Endodermal cell (in vitro differentiated cells): Measurements from ENCODE around the gene FBXL17. TPM values are rescaled to one million over a fixed set of nuclear protein-coding genes. Genes with fewer than 3 reads are reported as not detected.

Experiments
- DNase-seq: peaks from one replicate; pipeline ENCODE4 v3.0.0-alpha.2; 2017
- H3K27ac ChIP-seq: 2 replicates; pipeline ENCODE4 v1.5.1; 2013; ENCODE audit warnings: mild to moderate bottlenecking, low read depth, low read length, moderate library complexity
- H3K27me3 ChIP-seq: 2 replicates; pipeline ENCODE4 v1.6.1; 2013; ENCODE audit warnings: mild to moderate bottlenecking, low read length, moderate library complexity; ENCODE audit not compliant: insufficient read depth, control insufficient read depth, poor library complexity, severe bottlenecking
- H3K36me3 ChIP-seq: 2 replicates; pipeline ENCODE4 v1.7.0; 2013; ENCODE audit warnings: mild to moderate bottlenecking, low read length, moderate library complexity; ENCODE audit not compliant: control insufficient read depth, insufficient read depth
- H3K4me1 ChIP-seq: one replicate; pipeline ENCODE4 v1.7.0; 2013; ENCODE audit warnings: low read length; ENCODE audit not compliant: control insufficient read depth, insufficient read depth
- H3K4me3 ChIP-seq: 2 replicates; pipeline ENCODE4 v1.5.1; 2013; ENCODE audit warnings: mild to moderate bottlenecking, low read length, moderate library complexity
- H3K9ac ChIP-seq: 2 replicates; pipeline ENCODE4 v1.6.1; 2013; ENCODE audit warnings: mild to moderate bottlenecking, low read length, moderate library complexity; ENCODE audit not compliant: poor library complexity, severe bottlenecking; ENCODE audit errors: extremely low read depth
- H3K9me3 ChIP-seq: 2 replicates; pipeline ENCODE4 v1.6.1; 2013; ENCODE audit warnings: mild to moderate bottlenecking, low read length, moderate library complexity; ENCODE audit not compliant: control insufficient read depth
- H3K27ac Mint-ChIP-seq: 2 replicates; pipeline ENCODE4 v1.8.0; 2020; ENCODE audit warnings: mixed read lengths
- H3K27me3 Mint-ChIP-seq: 2 replicates; pipeline ENCODE4 v1.8.0; 2021; ENCODE audit warnings: mild to moderate bottlenecking, mixed read lengths; ENCODE audit not compliant: insufficient read depth
- H3K36me3 Mint-ChIP-seq: 2 replicates; pipeline ENCODE4 v1.8.0; 2020; ENCODE audit warnings: low read depth, mixed read lengths
- H3K4me1 Mint-ChIP-seq: 2 replicates; pipeline ENCODE4 v1.8.0; 2020; ENCODE audit warnings: mixed read lengths
- H3K4me3 Mint-ChIP-seq: 2 replicates; pipeline ENCODE4 v1.8.0; 2020; ENCODE audit warnings: mild to moderate bottlenecking, moderate library complexity, mixed read lengths
- H3K9me3 Mint-ChIP-seq: 2 replicates; pipeline ENCODE4 v1.8.0; 2020; ENCODE audit warnings: mild to moderate bottlenecking, mixed read lengths
- CTCF ChIP-seq: fragments of 200-600 bp; sonication (generic); conservative IDR thresholded peaks from 2 replicates; pipeline ENCODE4 v1.5.0; 2021; ENCODE audit warnings: antibody characterized with exemption, mild to moderate bottlenecking
- WGBS, 2 experiments: methylation state at CpG; one replicate each; pipeline versions ENCODE4 v1.1.5 to v1.1.7; 2013; ENCODE audit warnings: missing lambda C conversion rate in 2 of 2, mixed read lengths in 1 of 2; ENCODE audit not compliant: insufficient coverage in 1 of 2, insufficient read length in 1 of 2; 5-methylcytosine and 5-hydroxymethylcytosine counted together
- total RNA-seq, 2 donors: library from RNA; stranded (reverse); fragmentation: NEBNext Ultra II Directional in 1 of 2; extraction: Animal tissue kit (Norgen Biotek cat#: 25700) in 1 of 2; gene quantifications; 2 replicates in 1 of 2; 3 replicates in 1 of 2; pipeline ENCODE4 v1.2.1, GENCODE V29; 2021

The FBXL17 gene
- total RNA-seq, 2 donors from 2014 or later = 7.4 to 8.6 TPM

DNA sequence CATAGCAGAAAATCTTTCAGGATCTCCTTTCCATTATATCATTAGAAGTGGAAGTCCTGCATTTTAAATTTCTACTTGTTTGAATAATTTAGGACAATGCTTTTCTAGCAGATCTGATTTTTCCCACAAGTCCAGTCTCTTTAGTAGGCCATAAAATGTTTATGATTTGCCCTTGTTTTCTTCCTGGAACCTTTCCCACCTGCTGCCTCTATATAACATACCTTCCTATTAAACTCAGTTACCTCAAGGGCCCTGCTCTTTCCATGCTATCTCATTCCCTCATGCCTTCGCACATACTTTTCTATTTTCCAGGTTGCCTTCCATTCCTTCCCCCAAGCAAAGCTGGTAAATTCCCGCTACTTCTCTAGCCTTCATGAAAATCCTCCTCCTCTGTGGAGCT is 524.1 kb downstream of the FBXL17 start:
- WGBS, 2 experiments = 98 to 100% methylated on average over 2 of the region's 2 CpGs
- Histone ChIP-seq H3K27ac (no peak overlapping the region), H3K27me3 (no peaks in the 10 kb centered on the region), H3K4me1 (peaks cover 4% of the 10 kb centered on the region), H3K36me3 (no peaks in the 10 kb centered on the region), H3K9me3 (no peaks in the 10 kb centered on the region), H3K4me3 (no peak overlapping the region), H3K9ac (no peak overlapping the region)
- TF ChIP-seq CTCF = no peak
- Mint-ChIP-seq H3K9me3 (no peaks in the 10 kb centered on the region), H3K36me3 (no peaks in the 10 kb centered on the region), H3K4me3 (no peak overlapping the region), H3K4me1 (peaks cover 14% of the 10 kb centered on the region), H3K27me3 (no peaks in the 10 kb centered on the region), H3K27ac (no peak overlapping the region)
- no peak for DNase-seq

- Mint-ChIP-seq H3K4me3 (no peak overlapping the region), H3K4me1 (peaks cover 14% of the 10 kb centered on the region), H3K27ac (no peak overlapping the region), H3K9me3 (no peaks in the 10 kb centered on the region), H3K36me3 (no peaks in the 10 kb centered on the region), H3K27me3 (no peaks in the 10 kb centered on the region)
- H3K4me1 ChIP-seq = peaks cover 4% of the 10 kb centered on the region
- H3K9me3 ChIP-seq = no peaks in the 10 kb centered on the region
- H3K27ac ChIP-seq = no peak overlapping the region
- WGBS, 2 experiments = 96% methylated on average over 2 of the region's 2 CpGs
- H3K9ac ChIP-seq = no peak overlapping the region
- no peak for TF ChIP-seq CTCF
- no peaks in the 10 kb centered on the region for H3K27me3 ChIP-seq
- no peaks in the 10 kb centered on the region for H3K36me3 ChIP-seq
- no peak for DNase-seq
- no peak overlapping the region for H3K4me3 ChIP-seq
Measured at GRCh38 chr5:107855171-107855570, 526.7 kb downstream of the FBXL17 start.

DNA sequence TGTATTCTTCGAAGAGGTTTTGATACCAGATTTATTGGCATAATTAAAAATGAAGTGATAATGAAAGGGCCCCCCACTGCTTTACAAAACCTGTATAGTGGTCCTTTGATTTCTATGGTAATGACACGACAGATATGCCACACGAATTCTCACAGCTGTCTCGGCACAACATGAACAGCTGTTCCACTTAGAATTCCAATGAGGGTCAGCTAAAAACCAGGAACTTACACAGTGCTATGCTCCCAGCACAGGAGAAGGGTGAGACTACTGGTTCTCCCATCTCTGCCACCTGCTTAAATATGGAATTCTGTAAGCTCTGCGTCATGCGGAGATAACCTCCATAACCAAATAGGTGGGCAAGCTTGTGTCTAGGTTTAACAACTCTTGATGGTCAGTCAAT is 528.2 kb downstream of the FBXL17 start:
- WGBS, 2 experiments = 95% methylated on average over 6 of the region's 6 CpGs; no CpG with 5 or more reads in 1 of the 2 experiments
- H3K9me3 Mint-ChIP-seq = no peaks in the 10 kb centered on the region

More for the DNA sequence above, 528.2 kb downstream of the FBXL17 start:
- H3K27ac Mint-ChIP-seq = no peak overlapping the region
- H3K9me3 ChIP-seq = no peaks in the 10 kb centered on the region
- no peaks in the 10 kb centered on the region for H3K4me1 ChIP-seq
- no peaks in the 10 kb centered on the region for H3K36me3 Mint-ChIP-seq
- no peak overlapping the region for H3K27ac ChIP-seq
- DNase-seq = no peak
- H3K27me3 Mint-ChIP-seq = no peaks in the 10 kb centered on the region
- TF ChIP-seq CTCF = no peak
- no peak overlapping the region for H3K4me3 Mint-ChIP-seq
- no peak overlapping the region for H3K4me3 ChIP-seq
- no peaks in the 10 kb centered on the region for H3K27me3 ChIP-seq
- H3K9ac ChIP-seq = no peak overlapping the region
- no peaks in the 10 kb centered on the region for H3K36me3 ChIP-seq
- peaks cover 8% of the 10 kb centered on the region for H3K4me1 Mint-ChIP-seq
